Activated CD8-positive, alpha-beta memory T cell treated with anti-CD3 and anti-CD28 coated beads, Interleukin-2, amount 50 U/mL, for 24 hours (primary cell): Measurements from ENCODE around the gene STARD8.

Source experiments
- DNase-seq: peaks from one replicate; pipeline ENCODE4 v3.0.0-alpha.2; 2020; ENCODE audit errors: extremely low read depth

STARD8 gene

GRCh38 chrX:68692651-68693050, 45.2 kb downstream of the STARD8 start:
- DNase-seq, result no peak

GRCh38 chrX:68693481-68694434, 46.3 kb downstream of the STARD8 start:
- no peak for DNase-seq

GRCh38 chrX:68694435-68695205, 47.2 kb downstream of the STARD8 start:
- DNase-seq, result no peak

- DNase-seq, result no peak
These were observed 47.9 kb downstream of the STARD8 start for GRCh38 chrX:68695206-68695845.

GRCh38 chrX:68696267-68696990, 49.0 kb downstream of the STARD8 start:
- no peak for DNase-seq

GRCh38 chrX:68697036-68697435, 49.6 kb downstream of the STARD8 start:
- DNase-seq, result no peak

- no peak for DNase-seq
These were observed 50.1 kb downstream of the STARD8 start for GRCh38 chrX:68697465-68698125.

GRCh38 chrX:68698942-68699341, 51.5 kb downstream of the STARD8 start:
- DNase-seq, result no peak

- no peak for DNase-seq
These were observed 52.7 kb downstream of the STARD8 start for GRCh38 chrX:68699960-68700746.

- DNase-seq, result no peak
These were observed 55.9 kb downstream of the STARD8 start for GRCh38 chrX:68703369-68703768.

GRCh38 chrX:68703846-68704245, 56.4 kb downstream of the STARD8 start:
- DNase-seq, result no peak

- DNase-seq, result no peak
These were observed 58.5 kb downstream of the STARD8 start for GRCh38 chrX:68705986-68706385.

GRCh38 chrX:68708503-68709290, 61.2 kb downstream of the STARD8 start:
- DNase-seq, result no peak

- no peak for DNase-seq
These were observed 63.6 kb downstream of the STARD8 start for GRCh38 chrX:68710870-68711576.

- DNase-seq, result no peak
These were observed 64.4 kb downstream of the STARD8 start for GRCh38 chrX:68711845-68712244.

GRCh38 chrX:68714856-68715255, 67.4 kb downstream of the STARD8 start:
- no peak for DNase-seq

GRCh38 chrX:68717196-68717595, 69.7 kb downstream of the STARD8 start:
- DNase-seq, result no peak

GRCh38 chrX:68717663-68718442, 70.4 kb downstream of the STARD8 start:
- DNase-seq, result no peak
